HEK293 (cell line): ENCODE measurements around the gene PTGES.
"Not testable (repeated sequence)": the region's sequence is repeated elsewhere in the genome, so short reads cannot be mapped to it uniquely, and the experiment has no call there.

Experiments
- CTCF ChIA-PET: fragments of 350-600 bp; formaldehyde crosslinking; extraction: SDS; loops from one replicate; lab custom pipeline; 2021; ENCODE audit warnings: antibody characterized with exemption; lab: Yijun Ruan, JAX
- POLR2A ChIA-PET: fragments of 300-600 bp; formaldehyde crosslinking; extraction: SDS; loops from one replicate; lab custom pipeline; 2020; ENCODE audit warnings: antibody characterized with exemption, inconsistent platforms; lab: Yijun Ruan, JAX
- H3K27ac ChIP-seq: fragments of 200-500 bp; sonication (Bioruptor generic); 2 replicates; pipeline ENCODE4 v1.5.1; 2014; ENCODE audit warnings: low read depth, low read length, control low read depth, inconsistent platforms; ENCODE audit errors: extremely low read depth
- H3K36me3 ChIP-seq, 2 experiments: fragments of 200-500 bp in 1 of 2; sonication (Bioruptor generic) in 1 of 2; 1 replicate in 1 of 2; 2 replicates in 1 of 2; pipeline ENCODE4 v1.5.1; 2014 to 2017; ENCODE audit warnings: inconsistent platforms in 2 of 2, low read length in 2 of 2; ENCODE audit not compliant: control insufficient read depth in 2 of 2, insufficient read depth in 1 of 2
- H3K4me1 ChIP-seq: fragments of 200-500 bp; sonication (Bioruptor generic); 2 replicates; pipeline ENCODE4 v1.5.1; 2014; ENCODE audit warnings: mild to moderate bottlenecking, low read length, inconsistent platforms; ENCODE audit not compliant: control insufficient read depth, insufficient read depth
- H3K4me3 ChIP-seq: 2 replicates; pipeline ENCODE4 v1.5.1; 2011; ENCODE audit warnings: low read depth, mild to moderate bottlenecking, control low read depth, low read length, moderate library complexity
- H3K9me3 ChIP-seq: fragments of 200-500 bp; sonication (Bioruptor generic); 2 replicates; pipeline ENCODE4 v1.5.1; 2014; ENCODE audit warnings: low read depth, low read length, inconsistent platforms; ENCODE audit not compliant: control insufficient read depth, insufficient read depth
- AEBP2 ChIP-seq: fragments of 450-650 bp; formaldehyde crosslinking; IDR thresholded peaks from 2 replicates; pipeline ENCODE4 v1.5.1; 2016; ENCODE audit warnings: missing biosample characterization, missing genetic modification characterization, borderline replicate concordance
- ATF2 ChIP-seq: fragments of 450-650 bp; formaldehyde crosslinking; IDR thresholded peaks from 2 replicates; pipeline ENCODE4 v1.5.1; 2016; ENCODE audit warnings: missing biosample characterization, missing genetic modification characterization, low read depth
- SP7 ChIP-seq: fragments of 450-650 bp; formaldehyde crosslinking; IDR thresholded peaks from 2 replicates; pipeline ENCODE4 v1.5.1; 2016; ENCODE audit warnings: missing biosample characterization, missing genetic modification characterization
- TRIM28 ChIP-seq: IDR thresholded peaks from 2 replicates; pipeline ENCODE4 v1.6.1; 2011; ENCODE audit warnings: low read length, control low read depth, borderline replicate concordance
- ZBTB26 ChIP-seq: fragments of 450-650 bp; formaldehyde crosslinking; optimal IDR thresholded peaks from 2 replicates; pipeline ENCODE3; 2016; ENCODE audit warnings: missing biosample characterization, mild to moderate bottlenecking, missing genetic modification characterization
- ZEB2 ChIP-seq: fragments of 450-650 bp; formaldehyde crosslinking; IDR thresholded peaks from 2 replicates; pipeline ENCODE4 v1.5.1; 2016; ENCODE audit warnings: missing biosample characterization, missing genetic modification characterization
- ZNF121 ChIP-seq: fragments of 450-650 bp; formaldehyde crosslinking; IDR thresholded peaks from 2 replicates; pipeline ENCODE4 v1.5.1; 2016; ENCODE audit warnings: missing biosample characterization, missing genetic modification characterization
- ZNF132 ChIP-seq: fragments of 450-650 bp; formaldehyde crosslinking; IDR thresholded peaks from 2 replicates; pipeline ENCODE4 v1.5.1; 2017; ENCODE audit warnings: missing biosample characterization, missing genetic modification characterization, borderline replicate concordance
- ZNF140 ChIP-seq: fragments of 450-650 bp; formaldehyde crosslinking; IDR thresholded peaks from 2 replicates; pipeline ENCODE4 v1.5.1; 2016; ENCODE audit warnings: missing biosample characterization, missing genetic modification characterization
- ZNF19 ChIP-seq: fragments of 450-650 bp; formaldehyde crosslinking; IDR thresholded peaks from 2 replicates; pipeline ENCODE4; 2016; ENCODE audit warnings: missing biosample characterization, missing genetic modification characterization, low read depth
- ZNF335 ChIP-seq: fragments of 450-650 bp; formaldehyde crosslinking; conservative IDR thresholded peaks from 2 replicates; pipeline ENCODE4 v1.5.1; 2016; ENCODE audit warnings: missing biosample characterization, missing genetic modification characterization
- ZNF48 ChIP-seq: fragments of 450-650 bp; formaldehyde crosslinking; IDR thresholded peaks from 2 replicates; pipeline ENCODE4 v1.5.1; 2016; ENCODE audit warnings: missing biosample characterization, missing genetic modification characterization
- ZNF513 ChIP-seq: fragments of 450-650 bp; IDR thresholded peaks from 2 replicates; pipeline ENCODE4 v1.5.1; 2018; ENCODE audit warnings: missing biosample characterization, missing genetic modification characterization
- ZNF560 ChIP-seq: fragments of 450-650 bp; formaldehyde crosslinking; IDR thresholded peaks from 2 replicates; pipeline ENCODE4 v1.5.1; 2017; ENCODE audit warnings: missing biosample characterization, missing genetic modification characterization, borderline replicate concordance
- ZNF585B ChIP-seq: fragments of 450-650 bp; formaldehyde crosslinking; IDR thresholded peaks from 2 replicates; pipeline ENCODE4 v1.5.1; 2016; ENCODE audit warnings: missing biosample characterization, missing genetic modification characterization
- ZNF629 ChIP-seq: fragments of 450-650 bp; formaldehyde crosslinking; IDR thresholded peaks from 2 replicates; pipeline ENCODE4 v1.5.1; 2017; ENCODE audit warnings: missing biosample characterization, missing genetic modification characterization
- ZNF654 ChIP-seq: fragments of 450-650 bp; formaldehyde crosslinking; IDR thresholded peaks from 2 replicates; pipeline ENCODE4 v1.5.1; 2016; ENCODE audit warnings: low read depth, missing biosample characterization, missing genetic modification characterization
- ZNF701 ChIP-seq: fragments of 450-650 bp; formaldehyde crosslinking; IDR thresholded peaks from 2 replicates; pipeline ENCODE4 v1.5.1; 2016; ENCODE audit warnings: missing biosample characterization, missing genetic modification characterization
- ZNF707 ChIP-seq: fragments of 450-650 bp; formaldehyde crosslinking; IDR thresholded peaks from 2 replicates; pipeline ENCODE4 v1.5.1; 2016; ENCODE audit warnings: missing biosample characterization, missing genetic modification characterization
- ZNF768 ChIP-seq: fragments of 450-650 bp; formaldehyde crosslinking; IDR thresholded peaks from 2 replicates; pipeline ENCODE4 v1.5.1; 2018; ENCODE audit warnings: missing biosample characterization, mild to moderate bottlenecking, missing genetic modification characterization
- ZSCAN30 ChIP-seq: fragments of 450-650 bp; IDR thresholded peaks from 2 replicates; pipeline ENCODE4 v1.5.1; 2018; ENCODE audit warnings: missing biosample characterization, mild to moderate bottlenecking, missing genetic modification characterization, moderate library complexity

PTGES gene

GRCh38 chr9:129796029-129796428, 43.2 kb upstream of the PTGES start:
- TF ChIP-seq ZNF335: peak; percentile 91
- TF ChIP-seq ZNF121: peak; percentile 76
- H3K9me3 ChIP-seq, H3K4me3 ChIP-seq, H3K36me3 ChIP-seq, POLR2A ChIA-PET, H3K4me1 ChIP-seq, H3K27ac ChIP-seq: not testable (repeated sequence)
- CTCF ChIA-PET: interaction anchor here (1.0 kb wide), 1 partner anchor 70 kb away, joined by 3 read pairs; no protein-coding TSS in a partner anchor

- Histone ChIP-seq H3K9me3 (no peaks in the 10 kb centered on the region), H3K27ac (no peak overlapping the region), H3K4me3 (no peak overlapping the region), H3K4me1 (no peaks in the 10 kb centered on the region), H3K36me3 (no peaks in the 10 kb centered on the region)
- ChIA-PET CTCF (interaction anchor here (0.7 to 1.5 kb wide), 2 partner anchors 13 to 56 kb away, joined by 3 to 9 read pairs; no protein-coding TSS in a partner anchor), POLR2A (no interaction called here)
- TF ChIP-seq ZNF19 (no peak), ZNF768 (tag by site-specific recombination) (peak; percentile 23; the same call in 1 of the 2 replicates), ZNF654 (tag by site-specific recombination) (no peak), ZNF707 (tag by site-specific recombination) (no peak), SP7 (tag by site-specific recombination) (no peak), ZNF585B (no peak), ZNF513 (no peak), ZNF701 (no peak)
These were observed 41.7 kb upstream of the PTGES start for GRCh38 chr9:129794549-129794948.

- CTCF ChIA-PET: interaction anchor here (0.6 to 12.1 kb wide), 7 partner anchors 9 to 647 kb away, joined by 4 to 253 read pairs (median 6); no protein-coding TSS in a partner anchor
- Histone ChIP-seq H3K4me1 (no peaks in the 10 kb centered on the region), H3K4me3 (no peak overlapping the region), H3K36me3 (no peaks in the 10 kb centered on the region), H3K27ac (no peak overlapping the region), H3K9me3 (no peaks in the 10 kb centered on the region)
- no peak for TF ChIP-seq ZSCAN30
- no peak for TF ChIP-seq ZNF121
- TF ChIP-seq ZNF132 (tag by site-specific recombination): no peak
- POLR2A ChIA-PET: interaction anchor here (1.5 to 1.8 kb wide), 2 partner anchors 49 to 146 kb away, joined by 3 to 4 read pairs; no protein-coding TSS in a partner anchor
These were observed 33.6 kb upstream of the PTGES start for GRCh38 chr9:129786481-129786880.

- Histone ChIP-seq H3K4me3 (no peak overlapping the region), H3K36me3 (no peaks in the 10 kb centered on the region), H3K27ac (no peak overlapping the region)
- POLR2A ChIA-PET: interaction anchor here (1.5 kb wide), 1 partner anchor 146 kb away, joined by 3 read pairs; no protein-coding TSS in a partner anchor
- CTCF ChIA-PET: interaction anchor here (0.7 to 12.1 kb wide), 8 partner anchors 47 to 646 kb away, joined by 3 to 253 read pairs (median 6); partner anchors contain the start of gene ASB6
- no peak for TF ChIP-seq ZEB2 (tag by site-specific recombination)
- no peak for TF ChIP-seq ZNF48
- no peak for TF ChIP-seq ZNF629 (tag by site-specific recombination)
- no peak for TF ChIP-seq ZNF654 (tag by site-specific recombination)
- no peak for TF ChIP-seq AEBP2
- no peak for TF ChIP-seq ZBTB26 (tag by site-specific recombination)
- no peak for TF ChIP-seq TRIM28
- no peak for TF ChIP-seq ZNF560 (tag by site-specific recombination)
- no peak for TF ChIP-seq ATF2 (tag by site-specific recombination)
- TF ChIP-seq ZNF140 (tag by site-specific recombination): no peak
- TF ChIP-seq, all 188 proteins: peak for 0
- no peaks in the 10 kb centered on the region for H3K4me1 ChIP-seq
- H3K9me3 ChIP-seq: no peaks in the 10 kb centered on the region
These were observed 33.0 kb upstream of the PTGES start for GRCh38 chr9:129785866-129786265.

- CTCF ChIA-PET: interaction anchor here (0.6 to 12.1 kb wide), 18 partner anchors 8 to 587 kb away, joined by 3 to 253 read pairs (median 7); partner anchors contain the start of genes ASB6, NTMT1 and PTGES
- not testable (repeated sequence) for H3K4me1 ChIP-seq
- POLR2A ChIA-PET: interaction anchor here (1.5 kb wide), 1 partner anchor 145 kb away, joined by 3 read pairs; no protein-coding TSS in a partner anchor
These were observed 32.1 kb upstream of the PTGES start for GRCh38 chr9:129784970-129785369.

More at GRCh38 chr9:129784970-129785369, 32.1 kb upstream of the PTGES start:
- not testable (repeated sequence) for H3K9me3 ChIP-seq, H3K4me3 ChIP-seq, H3K36me3 ChIP-seq, H3K27ac ChIP-seq
